8988T (cell line): ENCODE data around the gene BABAM2.
"Not testable (repeated sequence)": the region's sequence is repeated elsewhere in the genome, so short reads cannot be mapped to it uniquely, and the experiment has no call there.

Source experiments
- DNase-seq: peaks from one replicate; pipeline ENCODE4 v3.0.0; 2011

The BABAM2 gene

DNA sequence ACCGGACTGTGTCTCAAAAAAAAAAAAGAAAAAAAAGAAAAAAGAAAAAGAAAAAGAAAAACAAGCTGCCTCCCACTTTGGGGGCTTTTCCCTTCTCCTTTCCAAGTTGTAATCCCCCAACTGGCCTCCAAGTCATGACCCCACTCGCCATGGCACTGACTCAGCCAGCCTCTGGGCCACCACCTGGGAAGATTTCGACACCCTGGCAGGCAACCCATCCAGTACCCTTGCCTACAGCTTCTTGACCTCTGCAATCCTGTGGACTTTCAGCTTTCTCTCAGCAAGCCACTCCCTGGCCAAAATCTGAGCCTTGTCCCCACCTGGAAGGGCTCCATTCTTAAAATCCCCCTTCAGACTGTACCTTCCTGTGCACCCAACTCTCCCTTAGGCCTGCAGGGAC lies 479.8 kb downstream of the BABAM2 start:
- DNase-seq, result no peak

GRCh38 chr2:28371728-28372127 lies 481.2 kb downstream of the BABAM2 start:
- not testable (repeated sequence) for DNase-seq

- DNase-seq, result no peak
These were observed 483.3 kb downstream of the BABAM2 start for GRCh38 chr2:28373854-28374253.

DNA sequence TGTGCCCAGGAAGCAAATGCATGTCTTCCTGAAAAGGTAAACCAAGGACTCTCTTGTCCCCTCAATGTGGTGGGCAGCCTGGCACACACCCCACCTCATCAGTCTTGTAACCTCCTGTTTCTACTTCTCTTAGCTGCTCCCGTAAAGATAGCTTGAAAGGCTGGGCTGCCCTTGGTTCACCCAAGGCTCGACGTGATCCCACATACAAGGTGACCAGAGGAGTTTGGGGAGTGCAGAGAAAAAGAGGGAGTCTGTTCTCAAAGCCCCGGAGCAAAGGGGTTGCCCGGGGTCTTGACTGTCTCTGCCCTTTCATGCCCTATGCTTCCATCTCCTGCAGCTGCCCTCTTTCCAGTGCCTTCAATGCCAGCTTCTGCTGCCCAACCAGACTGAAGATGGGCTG lies 483.8 kb downstream of the BABAM2 start:
- no peak for DNase-seq

GRCh38 chr2:28375236-28375635 lies 484.7 kb downstream of the BABAM2 start:
- no peak for DNase-seq

- no peak for DNase-seq
These were observed 485.5 kb downstream of the BABAM2 start for GRCh38 chr2:28375742-28376631.

DNA sequence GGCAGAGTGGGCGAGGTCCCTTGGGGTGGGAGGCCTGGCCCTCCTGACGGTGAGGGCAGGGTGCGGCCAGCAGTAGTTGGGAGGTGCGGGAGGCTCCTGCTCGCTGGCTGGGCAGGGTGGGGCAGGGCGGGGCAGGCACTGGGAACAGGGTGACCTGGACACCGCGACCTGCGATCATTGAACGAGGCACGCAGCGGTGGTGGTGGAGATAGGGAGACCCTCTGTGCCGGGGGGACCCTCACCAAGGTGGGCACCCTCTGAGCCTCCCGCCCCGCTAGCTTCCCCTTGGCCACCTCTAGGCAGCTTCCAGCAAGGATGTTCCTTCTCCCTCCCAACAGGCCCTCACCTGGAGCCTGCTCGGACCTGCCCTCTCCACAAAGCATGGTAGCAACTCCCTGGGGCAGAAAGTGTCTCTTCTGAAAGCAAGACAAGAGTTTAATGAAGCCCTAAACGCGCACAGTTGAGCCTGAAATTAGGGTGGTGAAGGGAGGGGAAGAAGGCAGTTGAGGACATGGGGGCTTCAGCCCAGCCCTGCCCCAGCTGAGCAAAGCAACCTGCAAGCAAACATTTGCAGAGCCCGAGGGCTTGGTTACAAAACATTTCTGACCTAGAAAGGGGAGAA lies 486.8 kb downstream of the BABAM2 start:
- DNase-seq, result no peak

DNA sequence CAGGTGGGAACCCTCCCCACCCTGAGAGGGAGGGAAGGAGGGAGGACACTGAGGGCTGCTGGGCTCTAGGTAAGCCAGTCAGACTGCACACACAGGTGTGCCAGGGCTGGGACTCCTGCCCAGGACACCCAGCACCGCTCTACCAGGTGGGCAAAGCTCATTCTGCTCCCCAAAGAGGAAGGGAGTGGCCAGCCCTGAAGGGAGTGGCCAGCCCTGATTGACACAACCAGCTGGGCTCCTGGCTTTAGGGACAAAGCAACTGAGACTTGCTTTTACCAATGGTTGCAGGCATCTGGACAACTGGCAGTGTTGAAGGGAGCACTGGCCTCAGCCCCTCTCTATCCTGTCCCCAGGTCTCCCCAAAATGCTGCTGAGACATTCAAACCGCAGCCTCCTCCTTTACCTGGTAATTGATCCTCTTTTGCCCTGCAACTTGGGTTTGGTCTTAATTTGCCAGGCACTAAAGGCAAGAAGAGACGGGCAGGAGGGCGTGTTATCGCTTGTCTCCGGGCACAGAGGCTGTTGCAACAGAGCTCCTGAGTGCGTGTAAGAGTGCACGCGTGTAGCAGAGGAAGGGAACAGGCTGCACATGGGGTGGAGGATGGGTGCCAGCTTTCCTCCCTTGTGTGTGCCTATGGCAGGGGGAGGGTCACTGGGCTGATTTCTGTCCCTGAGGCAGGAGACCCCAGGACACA lies 487.6 kb downstream of the BABAM2 start:
- no peak for DNase-seq

DNA sequence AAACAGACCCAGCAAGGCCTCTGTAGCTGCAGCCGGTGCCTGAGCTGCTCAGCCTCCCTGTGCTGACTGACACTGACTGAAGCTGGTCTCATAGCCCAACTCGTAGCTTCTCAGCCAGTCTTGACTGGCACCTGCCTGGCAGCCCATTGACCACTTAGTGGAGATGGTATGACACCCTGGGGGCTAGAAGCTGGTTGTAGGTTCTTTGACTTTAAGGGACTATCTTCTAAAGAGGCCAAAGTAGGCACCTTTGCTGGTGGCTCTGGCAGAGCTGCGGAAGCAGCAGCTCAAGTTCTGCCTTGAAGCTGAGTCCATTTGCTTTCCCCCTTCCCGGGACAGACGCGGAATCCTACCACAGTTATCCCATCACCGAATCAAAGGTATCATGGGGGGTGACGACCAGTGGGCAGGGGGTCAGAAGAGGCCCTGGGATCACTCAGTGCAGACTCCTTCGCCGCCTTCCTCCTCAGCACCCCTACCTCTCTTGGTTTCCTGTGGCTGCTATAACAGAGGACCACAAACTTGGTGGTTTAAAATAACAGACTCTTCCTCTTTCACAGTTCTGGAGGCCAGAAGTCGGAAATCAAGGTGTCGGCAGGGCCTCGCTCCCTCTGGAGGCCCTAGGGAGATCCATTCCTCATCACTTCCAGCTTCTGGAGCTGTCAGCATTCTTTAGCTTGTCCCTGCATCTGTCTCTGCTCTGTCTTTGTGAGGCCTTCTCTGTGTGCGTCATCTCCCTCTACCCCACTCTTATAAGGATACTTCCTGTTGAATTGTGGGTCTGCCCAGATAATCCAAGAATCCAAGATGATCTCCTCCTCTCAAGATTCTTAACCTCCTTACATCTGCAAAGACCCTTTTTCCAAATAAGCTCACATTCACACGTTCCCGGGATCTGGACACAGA lies 488.4 kb downstream of the BABAM2 start:
- no peak for DNase-seq

- no peak for DNase-seq
These were observed 489.7 kb downstream of the BABAM2 start for GRCh38 chr2:28380219-28380618.

GRCh38 chr2:28381225-28382180 lies 491.0 kb downstream of the BABAM2 start:
- no peak for DNase-seq

GRCh38 chr2:28382755-28383154 lies 492.2 kb downstream of the BABAM2 start:
- no peak for DNase-seq

DNA sequence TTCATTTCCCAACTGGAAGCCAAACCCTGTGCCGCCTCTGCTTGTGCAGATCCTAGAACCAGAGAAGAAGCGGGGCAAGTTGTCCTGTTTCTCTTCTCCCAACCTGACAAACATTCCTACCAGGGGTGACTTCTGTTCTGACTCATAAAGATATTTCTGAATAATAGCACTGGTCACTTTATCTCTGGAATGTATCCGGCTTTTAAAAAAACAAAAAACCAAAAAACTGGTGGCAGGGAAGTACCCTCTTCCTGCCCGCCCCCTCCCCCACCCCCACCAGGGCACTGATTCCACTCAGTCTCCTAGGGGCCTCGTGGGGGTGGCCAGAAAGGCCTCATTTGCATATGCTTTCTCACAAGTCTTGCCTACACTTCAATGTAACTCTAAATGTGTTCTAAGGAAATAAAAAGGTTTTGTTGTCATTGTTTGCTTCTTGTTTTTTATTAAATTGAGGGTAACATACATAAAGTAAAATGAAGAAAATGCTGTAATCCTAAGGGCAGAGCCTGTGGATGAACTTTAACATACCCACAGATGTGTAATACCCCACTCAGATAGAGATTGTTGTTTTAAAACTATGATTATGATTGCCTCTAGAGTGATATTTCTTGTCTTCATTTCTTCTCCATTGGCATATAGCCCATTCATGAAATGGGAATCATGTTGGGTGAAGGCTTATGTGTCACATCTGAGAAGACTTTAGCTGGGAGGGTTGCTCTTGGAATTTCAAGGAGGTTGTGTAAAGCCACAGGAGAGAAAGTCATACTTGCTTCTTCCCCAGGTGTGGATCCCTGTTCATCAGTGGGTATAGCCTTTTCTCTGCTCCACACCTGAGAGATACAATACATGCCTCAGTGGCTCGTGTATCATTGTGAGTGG lies 496.8 kb downstream of the BABAM2 start:
- DNase-seq, result no peak
